Astrocyte (in vitro differentiated cells and primary cell): ENCODE results near the gene ARID5A.

ENCODE experiments used
- CTCF ChIP-seq: IDR thresholded peaks from 2 replicates; pipeline ENCODE4 v1.5.1; 2011; ENCODE audit warnings: low read depth, mild to moderate bottlenecking, inconsistent platforms, low read length, moderate library complexity; ENCODE audit not compliant: insufficient read depth
- EZH2 ChIP-seq: IDR thresholded peaks from 2 replicates; pipeline ENCODE4 v1.6.1; 2012; ENCODE audit warnings: mild to moderate bottlenecking, low read length, inconsistent platforms; ENCODE audit not compliant: insufficient read depth

- TF ChIP-seq CTCF (no peak), EZH2 (no peak)
These were observed 54.9 kb downstream of the ARID5A start for GRCh38 chr2:96591494-96591893.
